ENCODE measurements around the gene PLA2G4B. TPM values are rescaled to one million over a fixed set of nuclear protein-coding genes. Genes with fewer than 3 reads are reported as not detected.

Gene PLA2G4B
- total and polyA plus RNA-seq, 9 of the 15 experiments (the other 6 are each of a cell fraction or from before 2014, with no cell fraction given), result 0.07 to 6.1 (median 2.8) TPM

DNA sequence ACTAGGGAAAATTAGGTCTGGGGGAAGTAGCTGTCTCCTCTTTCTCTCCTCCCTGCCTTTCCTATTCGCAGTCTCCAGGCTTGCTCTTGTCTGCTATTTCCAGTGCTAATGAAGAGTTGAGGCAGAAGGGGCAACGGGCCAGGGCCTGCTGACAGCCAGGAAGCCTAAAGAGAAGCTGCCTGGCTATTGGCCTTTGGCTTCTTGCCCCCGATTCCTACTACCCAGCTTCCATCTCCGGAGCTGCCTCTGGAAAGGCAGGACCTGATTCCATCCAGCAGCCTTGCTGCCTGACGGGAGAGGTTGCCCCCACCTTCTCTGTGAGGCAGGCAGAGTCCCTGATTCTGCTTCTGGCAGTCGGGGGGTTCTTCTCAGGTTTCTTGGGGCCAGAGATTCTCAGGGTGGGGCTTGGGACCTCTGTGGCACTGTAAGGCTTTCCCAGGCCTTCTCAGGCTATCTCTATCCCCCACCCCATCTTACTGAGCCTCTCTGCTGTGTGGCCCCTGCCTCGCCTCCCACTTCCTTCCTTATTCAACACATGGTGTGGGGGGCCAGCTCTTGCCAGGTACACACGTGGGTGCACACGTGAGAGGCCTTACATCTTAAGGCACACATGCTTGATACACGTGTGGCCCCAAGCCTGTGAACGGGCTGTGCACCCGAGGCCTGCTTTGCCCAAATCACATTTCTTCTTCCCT lies 29.0 kb upstream of the PLA2G4B start:
- WGBS (ENCODE audit: insufficient coverage, low coverage, missing lambda C conversion rate), result 66% methylated on average over 11 of the region's 12 CpGs
- Histone ChIP-seq H3K4me2 (ENCODE audit: insufficient read depth, low read length) (no peak overlapping the region), H3K79me2 (ENCODE audit: control insufficient read depth, insufficient read depth, low read length) (no peaks in the 10 kb centered on the region), H3K36me3 (ENCODE audit: control insufficient read depth, insufficient read depth, low read length) (peaks cover 2% of the 10 kb centered on the region; the same call in 2 of the 3 replicates), H3K27me3 (ENCODE audit: control insufficient read depth in 2 of 2, insufficient read depth in 2 of 2, low read length in 2 of 2) (no peaks in the 10 kb centered on the region), H3K9me1 (ENCODE audit: control insufficient read depth, insufficient read depth, low read length) (no peaks in the 10 kb centered on the region), H3K27ac (ENCODE audit: extremely low read depth, low read depth, low read length) (no peak overlapping the region), H2AFZ (ENCODE audit: low read depth, low read length) (no peak overlapping the region), H3K4me1 (replicated peaks in 1 of 2; ENCODE audit: control insufficient read depth in 2 of 2, insufficient read depth in 2 of 2, low read length in 2 of 2) (peaks cover 3 to 7% of the 10 kb centered on the region in 2 experiments; a peak in 3 of 5 replicates), H3K9ac (ENCODE audit: insufficient read depth in 1 of 2, low read depth in 2 of 2, low read length in 2 of 2) (no peak overlapping the region), H3K9me3 (replicated peaks; ENCODE audit: control insufficient read depth, insufficient read depth, low read depth, low read length) (no peaks in the 10 kb centered on the region), H3K4me3 (no peak overlapping the region), H4K20me1 (replicated peaks; ENCODE audit: control insufficient read depth, insufficient read depth, low read length) (0 out of 2 replicates have a peak, but pooled peaks cover 4% of the 10 kb centered on the region)
- in situ Hi-C loops (cut with MboI), result loop anchor here (5.0 to 25.0 kb wide), 3 partner anchors 37 to 347 kb away; partner anchors contain the start of gene MAPKBP1
- no TSS peak for BruUV-seq (replicated peaks)
- TF ChIP-seq, protein P1, sequence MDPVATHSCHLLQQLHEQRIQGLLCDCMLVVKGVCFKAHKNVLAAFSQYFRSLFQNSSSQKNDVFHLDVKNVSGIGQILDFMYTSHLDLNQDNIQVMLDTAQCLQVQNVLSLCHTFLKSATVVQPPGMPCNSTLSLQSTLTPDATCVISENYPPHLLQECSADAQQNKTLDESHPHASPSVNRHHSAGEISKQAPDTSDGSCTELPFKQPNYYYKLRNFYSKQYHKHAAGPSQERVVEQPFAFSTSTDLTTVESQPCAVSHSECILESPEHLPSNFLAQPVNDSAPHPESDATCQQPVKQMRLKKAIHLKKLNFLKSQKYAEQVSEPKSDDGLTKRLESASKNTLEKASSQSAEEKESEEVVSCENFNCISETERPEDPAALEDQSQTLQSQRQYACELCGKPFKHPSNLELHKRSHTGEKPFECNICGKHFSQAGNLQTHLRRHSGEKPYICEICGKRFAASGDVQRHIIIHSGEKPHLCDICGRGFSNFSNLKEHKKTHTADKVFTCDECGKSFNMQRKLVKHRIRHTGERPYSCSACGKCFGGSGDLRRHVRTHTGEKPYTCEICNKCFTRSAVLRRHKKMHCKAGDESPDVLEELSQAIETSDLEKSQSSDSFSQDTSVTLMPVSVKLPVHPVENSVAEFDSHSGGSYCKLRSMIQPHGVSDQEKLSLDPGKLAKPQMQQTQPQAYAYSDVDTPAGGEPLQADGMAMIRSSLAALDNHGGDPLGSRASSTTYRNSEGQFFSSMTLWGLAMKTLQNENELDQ (CRISPR knock-in tag; IDR thresholded peaks at IDR 0.05; ENCODE audit: borderline replicate concordance), result no peak
- no peak for TF ChIP-seq NFYB (IDR thresholded peaks at IDR 0.05; ENCODE audit: extremely low read depth, insufficient read length)
- no peak for TF ChIP-seq GABPA (tag; conservative IDR thresholded peaks at IDR 0.05; ENCODE audit: low read depth)
- TF ChIP-seq, protein P2, sequence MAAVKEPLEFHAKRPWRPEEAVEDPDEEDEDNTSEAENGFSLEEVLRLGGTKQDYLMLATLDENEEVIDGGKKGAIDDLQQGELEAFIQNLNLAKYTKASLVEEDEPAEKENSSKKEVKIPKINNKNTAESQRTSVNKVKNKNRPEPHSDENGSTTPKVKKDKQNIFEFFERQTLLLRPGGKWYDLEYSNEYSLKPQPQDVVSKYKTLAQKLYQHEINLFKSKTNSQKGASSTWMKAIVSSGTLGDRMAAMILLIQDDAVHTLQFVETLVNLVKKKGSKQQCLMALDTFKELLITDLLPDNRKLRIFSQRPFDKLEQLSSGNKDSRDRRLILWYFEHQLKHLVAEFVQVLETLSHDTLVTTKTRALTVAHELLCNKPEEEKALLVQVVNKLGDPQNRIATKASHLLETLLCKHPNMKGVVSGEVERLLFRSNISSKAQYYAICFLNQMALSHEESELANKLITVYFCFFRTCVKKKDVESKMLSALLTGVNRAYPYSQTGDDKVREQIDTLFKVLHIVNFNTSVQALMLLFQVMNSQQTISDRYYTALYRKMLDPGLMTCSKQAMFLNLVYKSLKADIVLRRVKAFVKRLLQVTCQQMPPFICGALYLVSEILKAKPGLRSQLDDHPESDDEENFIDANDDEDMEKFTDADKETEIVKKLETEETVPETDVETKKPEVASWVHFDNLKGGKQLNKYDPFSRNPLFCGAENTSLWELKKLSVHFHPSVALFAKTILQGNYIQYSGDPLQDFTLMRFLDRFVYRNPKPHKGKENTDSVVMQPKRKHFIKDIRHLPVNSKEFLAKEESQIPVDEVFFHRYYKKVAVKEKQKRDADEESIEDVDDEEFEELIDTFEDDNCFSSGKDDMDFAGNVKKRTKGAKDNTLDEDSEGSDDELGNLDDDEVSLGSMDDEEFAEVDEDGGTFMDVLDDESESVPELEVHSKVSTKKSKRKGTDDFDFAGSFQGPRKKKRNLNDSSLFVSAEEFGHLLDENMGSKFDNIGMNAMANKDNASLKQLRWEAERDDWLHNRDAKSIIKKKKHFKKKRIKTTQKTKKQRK (IDR thresholded peaks at IDR 0.05; ENCODE audit: borderline replicate concordance, low read depth, low read length), result no peak
- TF ChIP-seq, protein P3, sequence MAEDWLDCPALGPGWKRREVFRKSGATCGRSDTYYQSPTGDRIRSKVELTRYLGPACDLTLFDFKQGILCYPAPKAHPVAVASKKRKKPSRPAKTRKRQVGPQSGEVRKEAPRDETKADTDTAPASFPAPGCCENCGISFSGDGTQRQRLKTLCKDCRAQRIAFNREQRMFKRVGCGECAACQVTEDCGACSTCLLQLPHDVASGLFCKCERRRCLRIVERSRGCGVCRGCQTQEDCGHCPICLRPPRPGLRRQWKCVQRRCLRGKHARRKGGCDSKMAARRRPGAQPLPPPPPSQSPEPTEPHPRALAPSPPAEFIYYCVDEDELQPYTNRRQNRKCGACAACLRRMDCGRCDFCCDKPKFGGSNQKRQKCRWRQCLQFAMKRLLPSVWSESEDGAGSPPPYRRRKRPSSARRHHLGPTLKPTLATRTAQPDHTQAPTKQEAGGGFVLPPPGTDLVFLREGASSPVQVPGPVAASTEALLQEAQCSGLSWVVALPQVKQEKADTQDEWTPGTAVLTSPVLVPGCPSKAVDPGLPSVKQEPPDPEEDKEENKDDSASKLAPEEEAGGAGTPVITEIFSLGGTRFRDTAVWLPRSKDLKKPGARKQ (CRISPR knock-in tag; IDR thresholded peaks at IDR 0.05), result no peak
- POLR2A ChIA-PET, result interaction anchor here (0.5 to 2.7 kb wide), 7 partner anchors 9 to 344 kb away, joined by 3 to 15 read pairs (median 4); partner anchors contain the start of gene MAPKBP1
- CTCF ChIA-PET (ENCODE audit: low intra/inter-chr PET ratio), result interaction anchor here (3.1 to 3.9 kb wide), 2 partner anchors 36 to 344 kb away, joined by 17 to 98 read pairs; partner anchors contain the start of gene MAPKBP1
- intact Hi-C loops (cut with micrococcal nuclease), result loop anchor here (2.0 to 5.0 kb wide), 3 partner anchors 93 to 343 kb away; no protein-coding TSS in a partner anchor
- DNase-seq (ENCODE audit: extremely low read depth in 1 of 4, low spot score in 3 of 4) (no peak), ATAC-seq (no peak), FAIRE-seq (no peak)

Data from K562 (cell line).